ACHN (cell line): Measurements from ENCODE around the gene PEAK3.

Experiments used
- DNase-seq: peaks from one replicate; pipeline ENCODE4 v3.0.0-alpha.2; 2015
- in situ Hi-C: cut with HindIII; loops from 2 replicates; pipeline ENCODE4 v1.10.0; 2017; ENCODE audit warnings: low sequenced_read_pairs, low pct_ligation_motif_present, low pct_unique_long_range_greater_than_20kb

Gene PEAK3, protein sequence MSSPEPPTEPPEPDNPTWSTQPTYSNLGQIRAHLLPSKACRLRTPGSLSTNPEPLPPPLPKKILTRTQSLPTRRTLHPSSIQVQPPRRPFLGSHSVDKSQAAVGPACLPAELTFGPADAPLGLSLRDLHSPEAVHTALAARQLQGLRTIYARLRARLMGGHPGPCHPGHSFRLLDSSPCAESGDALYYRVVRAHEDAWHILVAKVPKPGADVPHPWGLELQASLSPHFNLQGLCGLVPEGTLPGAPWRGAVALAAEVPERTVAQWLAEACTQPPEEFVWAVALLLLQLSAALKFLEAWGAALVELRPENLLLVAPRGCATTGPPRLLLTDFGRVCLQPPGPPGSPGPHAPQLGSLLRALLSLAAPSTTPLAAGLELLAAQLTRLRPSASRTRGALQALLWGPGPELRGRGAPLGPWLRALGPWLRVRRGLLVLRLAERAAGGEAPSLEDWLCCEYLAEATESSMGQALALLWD

DNA sequence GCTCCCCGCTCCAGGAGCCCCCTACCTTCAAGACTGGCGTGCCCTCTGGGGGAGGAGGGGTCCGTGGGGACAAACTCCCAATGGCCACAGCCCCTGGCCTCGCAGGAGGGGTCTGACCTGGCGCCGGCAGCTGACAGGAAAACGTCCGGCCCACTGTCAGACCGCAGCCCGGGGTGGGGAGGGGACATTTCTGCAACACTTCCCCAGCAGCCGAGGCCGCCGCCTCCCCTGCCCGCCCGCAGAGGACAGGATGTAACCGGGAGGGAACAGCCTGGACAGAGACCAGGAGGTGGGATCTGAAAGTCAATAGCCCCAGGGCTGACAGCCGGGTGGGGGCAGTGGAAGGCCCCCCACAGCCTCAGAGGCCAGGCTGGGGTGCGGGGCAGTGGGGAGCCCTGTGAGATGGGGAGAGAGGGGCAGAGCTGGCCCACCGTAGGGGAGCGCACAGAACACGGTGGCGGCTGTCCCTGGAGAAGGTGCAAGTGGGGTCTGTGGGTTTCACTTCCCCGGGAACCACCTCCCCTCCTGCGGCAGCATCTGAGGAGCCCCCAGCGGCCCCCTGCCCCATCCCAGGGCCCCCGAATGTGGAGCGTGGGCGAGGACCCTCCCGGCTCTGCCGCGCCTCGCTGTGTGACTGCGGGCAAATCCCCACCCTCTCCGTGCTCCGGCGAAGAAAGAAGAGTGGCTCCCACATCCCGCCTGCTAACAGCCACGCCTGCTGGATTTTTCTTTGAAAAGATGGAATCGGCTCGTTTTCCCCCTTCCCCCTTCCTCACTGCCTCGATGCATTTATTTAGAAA lies at the start of gene PEAK3:
PEAK3 (minus strand) TSS at position 114 of the 800 bp plus-strand sequence. CDS start 1,244 bp downstream, outside the sequence.
- in situ Hi-C loops, result no loop called here
- DNase-seq, result no peak

DNA sequence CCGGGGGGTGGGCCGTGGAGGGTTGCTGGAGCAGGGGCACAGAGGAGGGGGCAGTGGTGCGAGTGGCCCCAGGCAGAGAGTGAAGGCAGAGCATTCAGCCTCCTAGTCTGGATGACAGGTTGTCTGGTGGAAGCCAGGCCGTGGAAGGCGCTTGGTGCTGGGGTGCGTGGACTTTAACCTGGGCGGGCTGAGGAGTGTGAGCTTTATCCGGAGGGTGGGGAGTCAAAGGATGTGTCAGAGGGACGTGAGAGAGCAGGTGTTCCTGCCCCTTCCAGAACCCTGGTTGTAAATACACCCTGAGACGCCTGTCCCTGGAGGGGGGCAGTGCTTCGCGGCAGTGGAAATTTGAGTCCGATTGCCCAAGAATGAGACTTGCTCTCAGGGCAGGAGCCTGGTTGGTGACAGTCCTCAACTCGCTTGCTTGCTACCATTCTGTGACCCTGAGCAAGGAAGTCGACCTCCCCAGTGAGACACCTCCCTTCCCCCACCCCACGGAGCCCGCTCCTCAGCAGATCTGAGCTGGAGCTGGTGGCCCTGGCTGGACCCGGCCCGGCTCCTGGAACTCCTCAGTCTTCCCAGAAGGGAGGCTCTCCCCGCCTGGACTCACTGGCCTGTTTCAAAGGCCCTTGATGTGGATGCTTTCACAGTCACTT lies 48.8 kb upstream of the PEAK3 start:
- no peak for DNase-seq
- in situ Hi-C loops, result no loop called here

DNA sequence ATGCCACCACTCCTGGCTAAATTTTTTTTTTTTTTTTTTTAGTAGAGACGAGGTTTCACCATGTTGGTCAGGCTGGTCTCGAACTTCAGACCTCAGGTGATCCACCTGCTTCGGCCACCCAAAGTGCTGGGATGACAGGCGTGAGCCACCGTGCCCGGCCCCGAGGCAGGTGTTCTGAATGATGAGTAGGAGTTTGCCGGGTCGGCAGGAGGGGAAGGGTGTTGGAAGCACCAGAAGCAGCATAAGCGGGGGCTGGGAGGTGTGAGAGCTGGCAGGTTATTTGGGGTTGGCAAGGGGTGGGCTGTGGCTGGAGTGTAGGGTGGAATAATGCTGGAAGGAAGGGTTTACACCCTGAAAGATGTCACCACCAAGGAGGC lies 48.3 kb upstream of the PEAK3 start:
- no peak for DNase-seq
- in situ Hi-C loops, result no loop called here

DNA sequence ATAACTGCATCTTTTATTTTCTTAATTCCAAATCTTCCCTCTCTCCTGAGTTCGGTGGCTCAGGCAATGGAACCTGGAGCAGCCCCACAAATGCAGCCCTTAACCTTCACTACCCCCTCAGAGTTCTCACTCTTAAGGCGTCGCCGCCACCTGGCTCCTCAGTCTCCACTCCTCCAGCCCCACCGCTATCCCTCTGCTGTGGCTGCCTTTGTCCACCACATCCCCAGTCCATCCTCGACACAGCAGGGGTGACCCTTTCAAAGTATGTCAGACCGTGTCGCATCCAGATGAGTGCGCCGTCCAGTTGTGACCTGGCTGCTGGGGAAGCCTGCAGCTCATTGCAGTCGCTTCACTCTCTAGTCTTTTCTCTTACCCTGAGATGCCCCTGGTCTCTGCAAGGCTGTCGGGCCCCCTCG lies 47.5 kb upstream of the PEAK3 start:
- in situ Hi-C loops, result no loop called here
- no peak for DNase-seq

DNA sequence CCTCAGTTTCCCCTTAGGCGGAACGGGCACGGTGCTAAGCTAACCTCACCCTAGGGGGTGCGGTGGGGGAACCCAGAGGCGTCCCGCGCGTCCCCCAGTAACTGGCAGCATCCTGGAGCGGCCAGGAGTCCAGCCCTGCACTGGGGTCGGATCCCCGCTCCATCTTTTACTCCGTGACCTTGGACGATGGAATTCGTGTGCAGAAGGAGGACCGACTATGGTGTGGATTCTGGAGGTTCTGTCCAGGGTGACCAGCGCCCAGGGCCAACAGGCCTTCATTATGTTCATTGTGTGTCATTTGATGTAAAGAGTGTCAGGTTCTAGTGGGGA lies 47.1 kb upstream of the PEAK3 start:
- in situ Hi-C loops, result no loop called here
- DNase-seq, result no peak

DNA sequence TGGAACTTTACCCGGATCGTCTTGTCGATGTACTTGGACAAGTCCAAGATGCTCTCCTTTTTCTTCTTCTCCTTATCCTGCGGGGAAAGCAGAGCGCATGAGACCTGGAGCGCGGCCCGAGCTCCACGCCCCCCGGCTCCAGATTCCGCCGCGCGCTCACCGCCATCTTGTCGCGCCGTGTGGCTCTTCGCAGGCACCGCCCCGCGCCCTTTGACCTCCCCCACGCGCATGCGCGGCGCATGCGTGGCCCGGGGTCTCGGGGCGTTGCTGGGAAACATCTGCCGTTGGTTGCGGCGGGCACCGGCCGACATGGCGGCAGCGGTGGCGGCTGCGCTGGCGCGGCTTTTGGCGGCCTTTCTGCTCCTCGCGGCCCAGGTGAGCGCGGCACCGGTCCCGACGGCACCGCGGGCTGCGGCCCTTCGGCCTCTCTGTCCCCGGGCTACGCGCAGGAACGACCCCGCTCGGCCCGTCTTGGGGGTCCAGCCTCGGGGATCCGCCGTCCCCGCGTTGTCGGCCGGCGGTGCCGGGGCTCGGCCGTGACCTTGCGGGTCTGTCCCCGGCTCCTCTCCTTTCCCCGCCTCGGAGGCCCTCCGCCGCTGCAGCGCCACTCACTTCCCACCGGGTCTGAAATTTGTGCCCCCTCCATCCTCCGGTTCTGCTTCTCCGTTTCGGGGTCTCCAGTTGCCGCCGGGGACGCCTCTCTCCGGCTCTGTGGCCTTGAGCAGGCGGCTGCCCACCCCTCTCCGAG lies 46.6 kb upstream of the PEAK3 start, which contains the start of the genes LSM7 and SPPL2B:
LSM7 (minus strand) TSS at position 186 of the 748 bp plus-strand sequence; CDS start at position 166, 20 bp downstream.
SPPL2B (plus strand) TSS at position 284 of the 748 bp plus-strand sequence; CDS start at position 310, 26 bp downstream.
- in situ Hi-C loops, result no loop called here

DNA sequence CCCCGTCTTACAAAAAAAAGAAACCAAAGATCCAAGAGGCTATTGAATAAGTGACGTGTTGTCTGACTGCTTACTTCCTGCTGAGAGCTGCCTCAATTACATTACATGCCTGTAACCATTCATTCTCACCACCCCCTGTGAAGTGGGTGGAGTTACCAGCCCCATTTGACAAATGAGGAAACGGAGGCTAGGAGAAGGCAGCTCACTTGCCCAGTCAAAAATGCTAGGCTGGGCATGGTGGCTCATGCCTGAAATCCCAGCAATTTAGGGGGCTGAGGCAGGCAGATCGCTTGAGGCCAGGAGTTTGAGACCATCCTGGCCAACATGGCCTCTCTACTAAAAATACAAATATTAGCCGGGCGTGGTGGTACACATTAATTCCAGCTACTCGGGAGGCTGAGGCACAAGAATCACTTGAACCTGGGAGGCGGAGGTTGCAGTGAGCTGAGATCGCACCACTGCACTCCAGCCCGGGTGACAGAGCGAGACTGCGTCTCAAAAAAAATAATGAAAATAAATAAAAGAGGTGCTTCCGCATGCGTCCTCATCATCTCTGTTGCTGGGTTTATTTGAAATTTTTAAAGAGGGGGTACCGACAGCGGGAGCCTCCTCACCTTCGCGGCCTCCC lies 45.9 kb upstream of the PEAK3 start:
- in situ Hi-C loops, result no loop called here
- peak; percentile 65 for DNase-seq

More for the DNA sequence above, 46.6 kb upstream of the PEAK3 start, which contains the start of the genes LSM7 and SPPL2B:
- DNase-seq, result peak; percentile 85

DNA sequence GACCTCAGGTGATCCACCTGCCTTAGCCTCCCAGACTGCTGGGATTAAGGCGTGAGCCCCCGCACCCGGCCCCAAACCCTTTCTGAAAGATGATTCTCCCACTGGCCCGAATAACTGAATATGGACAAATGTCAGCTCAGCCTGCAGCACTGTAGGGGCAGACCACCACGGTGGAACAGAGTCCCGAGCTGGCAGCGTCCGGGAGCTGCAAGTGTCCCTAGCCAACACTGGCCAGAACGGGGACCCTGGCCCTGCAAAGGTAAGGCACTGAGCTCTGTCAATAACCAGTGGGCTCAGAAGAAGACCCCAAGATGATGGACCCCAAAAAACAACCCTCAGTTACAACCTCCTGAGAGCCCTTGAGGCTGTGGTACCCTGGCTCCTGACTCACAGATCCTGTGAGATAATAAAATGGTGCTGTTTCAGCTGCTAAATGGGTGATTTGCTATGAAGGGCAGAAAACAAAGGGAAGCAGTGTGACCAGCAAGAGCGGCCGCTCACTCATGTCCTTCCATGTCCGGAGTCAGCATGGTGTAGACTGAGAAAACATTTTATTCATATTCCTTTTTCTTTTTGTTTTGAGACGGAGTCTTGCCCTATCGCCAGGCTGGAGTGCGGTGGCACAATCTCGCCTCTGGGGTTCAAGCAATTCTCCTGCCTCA lies 44.9 kb upstream of the PEAK3 start:
- in situ Hi-C loops, result no loop called here
- DNase-seq, result no peak

DNA sequence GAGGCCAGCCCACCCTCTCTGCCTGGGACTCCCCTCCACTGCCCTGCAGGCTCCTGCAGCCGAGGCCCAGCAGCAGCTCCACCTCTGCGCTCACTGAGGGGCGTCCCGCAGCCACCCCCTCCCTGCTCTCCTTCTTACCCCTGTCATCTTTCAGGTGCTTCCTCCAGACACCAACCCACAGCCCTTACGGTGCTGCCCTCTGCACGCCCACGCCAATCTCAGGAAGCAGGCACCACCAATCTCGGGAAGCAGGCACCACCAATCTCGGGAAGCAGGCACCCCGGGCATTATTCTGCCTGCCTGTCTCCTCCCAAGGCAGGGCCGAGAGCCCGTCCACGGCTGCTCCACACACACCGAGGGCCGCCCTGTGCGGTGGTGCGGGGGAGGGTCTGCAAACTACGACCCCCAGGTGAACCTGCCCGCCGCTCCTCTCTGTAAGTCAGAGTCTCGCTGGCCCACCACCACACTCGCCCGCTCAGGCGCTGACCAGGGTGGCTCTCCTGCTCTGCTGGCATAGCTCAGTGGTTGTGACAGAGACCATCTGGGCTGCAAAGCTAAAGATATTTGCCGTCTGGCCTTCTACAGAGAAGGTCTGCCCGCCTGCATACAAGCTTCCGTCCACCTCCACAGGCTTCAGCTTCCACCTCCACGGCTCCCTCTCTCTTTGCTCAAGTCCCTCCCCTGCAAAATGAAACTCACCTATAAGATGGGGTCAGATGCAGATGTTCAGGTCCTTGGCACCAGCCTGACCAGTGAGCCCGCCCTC lies 43.5 kb upstream of the PEAK3 start:
- DNase-seq, result no peak
- in situ Hi-C loops, result no loop called here

DNA sequence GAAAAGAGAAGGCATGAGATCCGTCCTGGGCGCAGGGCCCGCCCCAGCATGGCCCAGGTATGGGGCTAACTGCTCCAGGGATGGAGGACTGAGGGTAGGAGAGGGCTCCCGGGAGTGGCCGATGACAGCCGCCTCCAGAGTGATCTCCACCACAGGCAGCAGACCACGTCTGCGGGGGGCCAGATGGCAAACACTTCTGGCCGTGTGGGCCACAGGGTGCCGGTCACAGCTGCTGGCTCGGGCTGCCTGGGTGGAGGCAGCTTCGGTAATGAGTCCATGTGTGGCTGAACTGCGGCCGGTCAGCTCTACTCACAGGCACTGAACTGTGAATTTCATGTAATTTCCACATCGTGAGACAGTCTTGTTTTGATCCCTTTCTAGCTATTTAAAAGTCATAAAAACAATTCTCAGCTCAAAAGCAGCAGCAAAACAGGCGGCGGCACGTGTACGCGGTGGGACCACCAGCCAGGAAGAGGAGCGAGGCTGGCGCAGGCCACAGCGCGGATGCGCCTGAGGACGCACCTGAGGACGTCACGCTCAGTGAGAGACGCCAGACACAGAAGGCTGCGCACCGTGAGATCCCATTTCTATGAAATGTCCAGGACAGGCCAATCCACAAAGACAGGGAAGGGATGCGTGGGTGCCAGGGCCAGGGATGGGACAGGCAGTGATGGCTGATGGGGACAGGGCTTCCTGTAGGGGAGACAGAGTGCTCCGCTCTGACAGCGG lies 42.4 kb upstream of the PEAK3 start:
- in situ Hi-C loops, result no loop called here
- DNase-seq, result no peak

DNA sequence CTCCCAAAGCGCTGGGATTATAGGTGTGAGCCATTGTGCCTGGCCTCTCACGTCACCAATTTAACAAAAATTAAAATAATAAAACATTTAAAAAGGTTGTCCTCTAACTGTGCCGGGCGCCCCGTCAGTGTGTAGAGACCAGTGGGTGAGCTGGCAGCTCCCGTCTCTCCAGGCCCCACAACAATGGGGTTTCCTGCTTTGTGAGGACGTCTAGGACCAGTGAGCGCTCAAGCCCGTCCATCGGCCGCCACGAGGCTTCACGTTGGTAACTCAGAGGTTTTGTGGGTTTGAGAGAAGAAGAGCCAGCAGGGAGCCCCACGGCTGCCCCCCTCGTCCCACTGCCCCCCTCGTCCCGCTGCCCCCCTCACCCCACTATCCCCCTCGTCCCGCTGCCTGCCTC lies 41.7 kb upstream of the PEAK3 start:
- no peak for DNase-seq
- in situ Hi-C loops, result no loop called here

DNA sequence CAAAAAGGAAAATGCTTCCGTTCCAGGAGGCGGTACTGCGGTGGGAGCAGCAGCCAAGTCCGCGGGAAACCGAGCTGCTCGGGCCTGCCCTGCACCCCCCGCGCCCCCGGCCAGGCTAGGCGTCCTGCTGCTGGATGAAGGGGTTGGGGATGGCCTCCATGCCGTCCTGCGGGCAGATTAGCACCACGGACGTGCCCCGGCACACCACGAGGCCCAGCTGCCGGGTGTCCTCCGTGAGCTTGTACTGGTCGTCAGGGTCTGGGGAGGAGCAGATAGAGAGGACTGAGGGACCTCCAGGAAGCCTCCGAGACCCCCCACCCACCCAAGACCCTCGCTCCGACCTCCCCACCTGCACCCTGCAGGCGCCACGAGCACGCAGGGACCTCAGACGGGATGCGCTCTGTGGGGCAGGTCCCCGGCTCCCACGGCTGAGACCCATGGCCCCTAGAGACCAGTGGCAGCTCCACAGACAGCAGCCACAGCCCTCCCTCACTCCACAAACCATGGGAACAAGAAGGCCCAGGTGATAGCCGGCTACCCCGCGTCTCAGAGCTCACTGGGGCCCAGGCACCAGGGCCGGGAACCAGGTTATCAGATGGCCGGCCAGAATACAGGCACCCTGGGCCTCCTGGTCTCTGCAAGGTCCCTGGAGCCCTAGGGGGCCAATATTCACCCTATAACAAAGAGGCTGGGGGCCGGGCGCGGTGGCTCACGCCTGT lies 39.7 kb upstream of the PEAK3 start:
- no peak for DNase-seq

DNA sequence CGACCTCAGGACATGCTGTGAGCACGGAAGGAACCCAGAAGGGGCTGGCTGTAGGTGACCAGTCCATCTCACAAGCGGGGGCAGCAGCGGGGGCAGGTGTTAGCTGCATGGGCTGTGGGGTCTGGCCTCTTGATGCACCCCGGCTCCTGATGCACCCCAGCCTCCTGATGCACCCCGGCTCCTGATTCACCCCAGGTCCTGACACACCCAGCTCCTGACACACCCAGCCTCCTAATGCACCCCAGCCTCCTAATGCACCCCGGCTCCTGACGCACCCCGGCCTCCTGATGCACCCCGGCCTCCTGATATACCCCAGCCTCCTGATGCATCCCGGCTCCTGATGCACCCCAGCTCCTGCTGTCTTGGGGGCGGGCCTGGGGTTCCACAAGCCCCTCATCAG lies 39.0 kb upstream of the PEAK3 start:
- in situ Hi-C loops, result no loop called here
- DNase-seq, result no peak

More for the DNA sequence above, 39.7 kb upstream of the PEAK3 start:
- in situ Hi-C loops, result no loop called here

DNA sequence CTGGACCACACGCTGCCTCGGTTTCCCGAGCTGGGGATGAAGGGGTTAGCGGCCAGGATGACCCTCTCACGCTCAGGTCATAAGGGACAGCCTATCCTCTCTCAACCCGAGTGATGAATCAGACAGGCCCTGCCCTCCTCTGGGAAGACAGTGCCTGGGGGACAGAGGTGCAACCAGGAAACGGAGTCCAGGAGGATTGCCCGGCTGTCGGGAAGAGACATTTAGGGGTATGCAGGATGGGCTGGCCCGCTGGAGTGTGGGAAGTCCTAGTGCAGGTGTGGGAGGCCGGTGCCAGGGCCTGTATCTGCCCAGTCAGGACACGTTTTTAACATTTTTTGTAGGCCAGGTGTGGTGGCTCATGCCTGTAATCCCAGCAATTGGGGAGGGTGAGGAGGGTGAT lies 38.1 kb upstream of the PEAK3 start:
- in situ Hi-C loops, result no loop called here

DNA sequence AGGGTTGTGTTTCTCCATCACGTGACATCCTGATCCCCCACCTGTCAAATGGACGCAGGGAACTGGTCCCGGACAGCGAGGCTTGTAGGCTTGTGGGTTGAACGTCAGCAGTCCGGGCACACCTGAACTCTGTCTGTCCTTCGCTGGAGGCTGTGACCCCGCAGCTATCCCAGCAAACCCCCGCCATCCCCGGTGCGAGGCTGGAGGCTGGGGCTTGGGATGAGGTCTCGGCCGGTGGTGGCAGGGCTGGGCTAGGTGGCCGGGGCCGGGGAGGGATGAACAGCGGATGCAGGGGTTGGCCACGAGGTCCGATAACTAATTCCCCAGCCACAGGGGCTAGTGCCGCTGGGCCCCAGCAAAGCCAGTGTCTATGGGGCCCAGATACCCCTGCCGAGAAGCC lies 37.6 kb upstream of the PEAK3 start:
- in situ Hi-C loops, result no loop called here
- DNase-seq, result no peak

More for the DNA sequence above, 38.1 kb upstream of the PEAK3 start:
- DNase-seq, result no peak

DNA sequence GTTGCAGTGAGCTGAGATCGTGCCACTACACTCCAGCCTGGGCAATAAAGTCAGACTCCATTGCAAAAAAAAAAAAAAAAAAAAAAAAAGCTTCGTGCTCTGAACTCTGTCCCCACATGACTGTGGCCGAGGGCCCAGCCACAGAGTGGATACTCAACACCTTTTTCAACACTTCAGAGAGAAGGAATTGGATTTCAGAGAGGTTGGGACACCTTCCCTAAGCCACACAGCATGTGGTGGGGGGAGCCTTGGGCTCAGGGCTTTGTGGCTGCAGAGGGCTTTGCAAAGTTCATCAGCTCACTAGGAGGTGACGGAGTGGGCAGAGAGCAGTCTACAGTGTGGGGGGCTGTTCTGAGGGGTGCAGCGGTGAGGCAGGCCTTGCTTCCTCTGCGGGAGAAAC lies 36.9 kb upstream of the PEAK3 start:
- in situ Hi-C loops, result no loop called here

More for the DNA sequence above, 36.9 kb upstream of the PEAK3 start:
- DNase-seq, result no peak
